MM.1S (cell line): ENCODE measurements around the gene LDAF1.

Experiments
- CTCF ChIP-seq: fragments of 300-600 bp; sonication (generic); IDR thresholded peaks from 2 replicates; pipeline ENCODE4 v1.5.1; 2016; ENCODE audit warnings: antibody characterized with exemption, low read length, mixed read lengths
- EZH2 ChIP-seq: fragments of 300-600 bp; sonication (generic); optimal IDR thresholded peaks from 2 replicates; pipeline ENCODE3; 2017; ENCODE audit warnings: low read depth, mild to moderate bottlenecking, antibody characterized with exemption, low read length, mixed read lengths
- EZH2phosphoT487 ChIP-seq: fragments of 300-600 bp; sonication (generic); IDR thresholded peaks from 2 replicates; pipeline ENCODE4 v1.6.1; 2018; ENCODE audit warnings: antibody characterized with exemption, low read length

DNA sequence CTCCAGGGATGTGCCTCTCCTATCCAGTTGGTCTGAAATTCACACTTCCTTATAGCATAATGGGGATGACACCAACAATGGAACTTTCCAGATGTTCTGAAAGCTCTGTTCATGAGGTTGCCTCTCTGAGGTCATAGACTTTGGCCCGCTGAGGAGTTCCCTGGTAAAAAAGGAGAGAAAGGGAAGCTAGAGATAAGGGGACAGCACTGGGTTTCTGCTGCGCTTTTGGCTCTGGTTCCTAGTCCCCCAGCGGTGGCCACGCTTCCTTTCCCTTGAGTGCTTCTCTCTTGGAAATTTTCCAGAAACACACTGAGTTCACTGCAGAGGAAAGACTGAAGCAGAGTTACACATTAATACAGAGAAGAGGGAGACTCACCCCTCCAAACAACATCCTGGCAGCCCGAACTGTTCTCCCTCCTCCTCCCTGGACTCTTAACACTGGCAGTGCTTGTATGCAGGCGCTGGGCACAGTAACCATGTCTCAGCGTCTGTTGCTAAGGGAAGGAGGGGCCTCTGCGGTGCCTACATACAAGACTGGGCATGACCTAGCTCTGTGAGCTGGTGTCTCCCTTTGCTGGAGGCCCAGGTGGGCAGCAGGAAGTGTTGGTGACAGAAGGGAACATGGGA is 8.0 kb upstream of the LDAF1 start, which contains the start of gene DNAH3:
- TF ChIP-seq CTCF (no peak), EZH2phosphoT487 (no peak), EZH2 (no peak)
